NCI-H2227 (cell line): ENCODE results near the gene HCN4.

ENCODE experiments used
- DNase-seq: peaks from one replicate; lab custom pipeline; 2025; ENCODE audit not compliant: unreplicated experiment; lab: John Stamatoyannopoulos, UW

The HCN4 gene

GRCh38 chr15:73298522-73299245 lies 70.1 kb downstream of the HCN4 start:
- DNase-seq = no peak

- no peak for DNase-seq
These were observed 72.0 kb downstream of the HCN4 start for GRCh38 chr15:73296609-73297353.

GRCh38 chr15:73295630-73296286 lies 73.0 kb downstream of the HCN4 start:
- no peak for DNase-seq

- DNase-seq = no peak
These were observed 75.0 kb downstream of the HCN4 start for GRCh38 chr15:73293773-73294172.

- no peak for DNase-seq
These were observed 77.3 kb downstream of the HCN4 start for GRCh38 chr15:73291441-73291840.

- no peak for DNase-seq
These were observed 81.7 kb downstream of the HCN4 start for GRCh38 chr15:73287019-73287418.

GRCh38 chr15:73286311-73286710 lies 82.4 kb downstream of the HCN4 start:
- no peak for DNase-seq

- DNase-seq = no peak
These were observed 84.6 kb downstream of the HCN4 start for GRCh38 chr15:73284090-73284716.

- DNase-seq = no peak
These were observed 85.3 kb downstream of the HCN4 start for GRCh38 chr15:73283366-73283962.

- no peak for DNase-seq
These were observed 86.0 kb downstream of the HCN4 start for GRCh38 chr15:73282567-73283365.

- DNase-seq = no peak
These were observed 92.9 kb downstream of the HCN4 start for GRCh38 chr15:73275862-73276261.

- peak; percentile 62 for DNase-seq
These were observed 95.4 kb downstream of the HCN4 start for GRCh38 chr15:73273181-73274002.

- no peak for DNase-seq
These were observed 98.2 kb downstream of the HCN4 start for GRCh38 chr15:73270366-73271097.
